Measurements from ENCODE around the gene FMNL2. TPM values are rescaled to one million over a fixed set of nuclear protein-coding genes. Genes with fewer than 3 reads are reported as not detected.
A peak's percentile ranks its signal among the peaks of the same experiment; 100 is the strongest.

FMNL2 gene
- total and polyA plus RNA-seq, 4 donors, result 18.8 to 81.4 (median 38.4) TPM

DNA sequence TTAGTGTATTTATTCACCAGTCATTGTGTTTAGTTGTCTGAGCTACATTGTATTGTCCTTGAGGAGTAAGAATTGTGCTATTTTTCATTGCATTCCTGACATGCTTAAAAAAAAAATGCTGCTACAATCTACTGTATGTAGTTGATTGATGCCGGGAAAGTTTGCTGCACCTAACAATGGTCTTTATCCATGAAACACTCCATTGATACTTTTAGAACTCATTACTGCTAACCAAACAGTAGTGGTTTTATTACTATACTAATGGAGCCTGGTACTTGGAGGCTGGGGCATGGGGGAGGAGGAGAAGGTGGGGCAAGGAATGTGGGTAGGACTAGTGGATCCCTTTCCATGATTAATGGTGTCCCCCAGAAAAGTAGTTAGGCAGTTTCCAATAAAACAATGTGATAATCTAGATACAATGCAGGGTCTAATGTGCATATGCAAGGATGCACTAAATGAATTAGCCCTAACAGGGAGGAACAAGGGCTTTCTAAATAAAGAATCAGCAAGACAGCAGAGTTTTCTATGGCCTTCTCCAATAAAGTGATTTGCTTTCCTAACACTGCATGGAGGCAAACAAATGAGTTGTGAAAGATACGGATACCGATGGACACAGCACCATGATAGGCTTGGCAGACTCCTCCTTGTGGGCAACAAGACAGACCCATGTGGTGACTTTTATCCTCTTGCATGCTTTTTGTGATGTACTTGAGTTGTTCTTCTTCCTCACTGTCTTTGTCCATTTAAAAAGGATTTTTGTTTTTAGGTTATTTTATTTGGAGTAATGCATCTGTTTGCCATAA lies 78.5 kb downstream of the FMNL2 start:
- DNase-seq (no peak), ATAC-seq (ENCODE audit: insufficient read depth, low FRiP score) (no peak)
- H3K27ac ChIP-seq (ENCODE audit: low read depth in 1 of 2, low read length in 1 of 2), result no peak overlapping the region
- H3K4me1 ChIP-seq (ENCODE audit: control insufficient read depth in 5 of 5, insufficient read depth in 5 of 5, low read length in 5 of 5), result peaks cover 0 to 19% (median 6%) of the 10 kb centered on the region in 5 donors
- no peak overlapping the region for H3K4me3 ChIP-seq
- no peaks in the 10 kb centered on the region for H3K9me3 ChIP-seq (ENCODE audit: control insufficient read depth in 4 of 4, insufficient read depth in 3 of 4, low read length in 3 of 4)
- no peaks in the 10 kb centered on the region for H3K27me3 ChIP-seq (ENCODE audit: control insufficient read depth in 3 of 3, insufficient read depth in 3 of 3, low read length in 2 of 3)
- 87 to 89% methylated on average over 3 of the region's 3 CpGs for WGBS, 2 donors
- TF ChIP-seq, protein P1, sequence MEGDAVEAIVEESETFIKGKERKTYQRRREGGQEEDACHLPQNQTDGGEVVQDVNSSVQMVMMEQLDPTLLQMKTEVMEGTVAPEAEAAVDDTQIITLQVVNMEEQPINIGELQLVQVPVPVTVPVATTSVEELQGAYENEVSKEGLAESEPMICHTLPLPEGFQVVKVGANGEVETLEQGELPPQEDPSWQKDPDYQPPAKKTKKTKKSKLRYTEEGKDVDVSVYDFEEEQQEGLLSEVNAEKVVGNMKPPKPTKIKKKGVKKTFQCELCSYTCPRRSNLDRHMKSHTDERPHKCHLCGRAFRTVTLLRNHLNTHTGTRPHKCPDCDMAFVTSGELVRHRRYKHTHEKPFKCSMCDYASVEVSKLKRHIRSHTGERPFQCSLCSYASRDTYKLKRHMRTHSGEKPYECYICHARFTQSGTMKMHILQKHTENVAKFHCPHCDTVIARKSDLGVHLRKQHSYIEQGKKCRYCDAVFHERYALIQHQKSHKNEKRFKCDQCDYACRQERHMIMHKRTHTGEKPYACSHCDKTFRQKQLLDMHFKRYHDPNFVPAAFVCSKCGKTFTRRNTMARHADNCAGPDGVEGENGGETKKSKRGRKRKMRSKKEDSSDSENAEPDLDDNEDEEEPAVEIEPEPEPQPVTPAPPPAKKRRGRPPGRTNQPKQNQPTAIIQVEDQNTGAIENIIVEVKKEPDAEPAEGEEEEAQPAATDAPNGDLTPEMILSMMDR (IDR thresholded peaks at IDR 0.05; ENCODE audit: control extremely low read depth, extremely low read depth), result no peak
- no peak overlapping the region for H3K9ac ChIP-seq (ENCODE audit: insufficient read depth in 1 of 2, low read length in 2 of 2)
- H3K36me3 ChIP-seq (ENCODE audit: control insufficient read depth in 4 of 4, insufficient read depth in 4 of 4, low read length in 4 of 4), result no peaks in the 10 kb centered on the region

DNA sequence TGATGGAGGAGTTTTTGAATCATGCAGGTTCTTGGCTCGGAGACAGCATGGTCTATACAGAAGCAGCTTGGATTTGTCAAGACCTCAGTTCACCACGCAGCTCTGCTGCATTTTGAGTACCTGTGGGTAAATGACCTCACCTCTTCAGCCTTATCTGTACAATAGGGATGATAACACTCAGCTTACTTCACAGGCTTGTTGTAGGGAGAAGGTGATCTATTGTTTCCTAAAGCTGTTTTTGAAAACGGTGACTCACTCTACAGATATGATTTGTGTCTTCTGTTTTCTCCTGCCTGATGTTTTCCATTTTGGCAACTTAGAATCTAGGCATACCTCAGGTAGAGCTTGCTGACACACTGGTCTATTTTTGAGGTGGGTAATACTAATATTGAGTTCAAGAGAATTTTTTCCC lies 80.3 kb downstream of the FMNL2 start:
- Histone ChIP-seq H3K4me1 (ENCODE audit: control insufficient read depth in 5 of 5, insufficient read depth in 5 of 5, low read length in 5 of 5) (peaks cover 0 to 19% (median 6%) of the 10 kb centered on the region in 5 donors), H3K27ac (ENCODE audit: low read depth in 1 of 2, low read length in 1 of 2) (no peak overlapping the region), H3K36me3 (ENCODE audit: control insufficient read depth in 4 of 4, insufficient read depth in 4 of 4, low read length in 4 of 4) (no peaks in the 10 kb centered on the region), H3K9me3 (ENCODE audit: control insufficient read depth in 4 of 4, insufficient read depth in 3 of 4, low read length in 3 of 4) (no peaks in the 10 kb centered on the region), H3K4me3 (no peak overlapping the region), H3K9ac (ENCODE audit: insufficient read depth in 1 of 2, low read length in 2 of 2) (no peak overlapping the region), H3K27me3 (ENCODE audit: control insufficient read depth in 3 of 3, insufficient read depth in 3 of 3, low read length in 2 of 3) (no peaks in the 10 kb centered on the region)
- TF ChIP-seq, protein P1 (IDR thresholded peaks at IDR 0.05; ENCODE audit: control extremely low read depth, extremely low read depth), result no peak
- DNase-seq, result no peak
- peak; percentile 44 for ATAC-seq (ENCODE audit: insufficient read depth, low FRiP score)
- 56 to 80% methylated on average over 3 of the region's 3 CpGs for WGBS, 2 donors

DNA sequence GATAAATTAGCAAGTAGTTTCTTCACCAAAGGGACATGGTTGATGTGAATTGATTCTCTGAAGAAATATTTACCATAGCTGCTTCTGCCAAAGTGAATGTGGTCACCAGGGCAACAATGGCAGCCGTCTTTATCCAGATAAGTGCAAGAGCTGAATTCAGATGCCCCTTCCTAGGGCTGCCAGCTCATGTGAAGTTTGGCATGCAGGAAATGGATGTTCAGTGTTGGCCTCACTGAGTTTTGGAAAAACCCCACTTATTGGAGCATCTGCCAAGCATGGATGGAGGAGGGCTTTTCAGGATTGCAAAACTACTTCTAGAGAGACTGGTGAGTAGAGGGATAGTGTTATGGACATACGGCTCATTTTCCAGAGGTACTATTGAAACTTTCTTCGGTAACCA lies 80.8 kb downstream of the FMNL2 start:
- DNase-seq (no peak), ATAC-seq (ENCODE audit: insufficient read depth, low FRiP score) (no peak)
- TF ChIP-seq, protein P1 (IDR thresholded peaks at IDR 0.05; ENCODE audit: control extremely low read depth, extremely low read depth), result no peak
- Histone ChIP-seq H3K4me1 (ENCODE audit: control insufficient read depth in 5 of 5, insufficient read depth in 5 of 5, low read length in 5 of 5) (peaks cover 0 to 23% (median 7%) of the 10 kb centered on the region in 5 donors), H3K9ac (ENCODE audit: insufficient read depth in 1 of 2, low read length in 2 of 2) (no peak overlapping the region), H3K27ac (ENCODE audit: low read depth in 1 of 2, low read length in 1 of 2) (no peak overlapping the region), H3K4me3 (no peak overlapping the region), H3K9me3 (ENCODE audit: control insufficient read depth in 4 of 4, insufficient read depth in 3 of 4, low read length in 3 of 4) (no peaks in the 10 kb centered on the region), H3K27me3 (ENCODE audit: control insufficient read depth in 3 of 3, insufficient read depth in 3 of 3, low read length in 2 of 3) (no peaks in the 10 kb centered on the region), H3K36me3 (ENCODE audit: control insufficient read depth in 4 of 4, insufficient read depth in 4 of 4, low read length in 4 of 4) (no peaks in the 10 kb centered on the region)
- 76 to 93% methylated on average over 3 of the region's 3 CpGs for WGBS, 2 donors
